HG02623 (cell line): ENCODE results near the gene PPP1R37.
"Not testable (repeated sequence)": the region's sequence is repeated elsewhere in the genome, so short reads cannot be mapped to it uniquely, and the experiment has no call there.

Source experiments
- ATAC-seq: cut with Tn5 transposase; IDR thresholded peaks from one replicate; pipeline ENCODE4 v1.9.1; 2021; ENCODE audit warnings: moderate library complexity; ENCODE audit not compliant: unreplicated experiment

Gene PPP1R37

GRCh38 chr19:45094707-45095106 is 1.7 kb downstream of the PPP1R37 start:
- no peak for ATAC-seq

- ATAC-seq, result no peak
Observed at GRCh38 chr19:45095496-45096413, 2.8 kb downstream of the PPP1R37 start.

DNA sequence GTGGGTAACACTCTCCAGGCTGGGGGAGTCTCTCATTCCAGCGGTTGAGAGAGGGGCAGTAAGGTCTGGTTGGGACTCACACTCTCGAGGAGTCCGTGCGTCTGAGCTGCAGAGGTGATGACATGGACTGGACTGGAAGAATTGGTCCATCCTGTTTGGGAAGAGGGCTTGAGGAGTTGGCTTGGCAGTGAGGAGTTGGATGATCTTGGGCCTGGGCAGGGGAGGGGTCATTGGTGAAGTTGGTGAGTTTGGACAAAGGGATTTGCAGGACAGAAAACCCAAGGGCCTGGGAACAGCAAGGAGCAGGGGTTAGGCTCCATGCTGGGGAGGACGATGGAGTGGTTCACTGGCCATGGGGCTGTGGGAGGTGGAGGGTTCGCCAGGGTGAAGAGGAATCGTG is 3.7 kb downstream of the PPP1R37 start:
- no peak for ATAC-seq

- ATAC-seq, result no peak
Observed at GRCh38 chr19:45097450-45097775, 4.4 kb downstream of the PPP1R37 start.

- ATAC-seq, result no peak
Observed at GRCh38 chr19:45097776-45098520, 5.0 kb downstream of the PPP1R37 start.

GRCh38 chr19:45098521-45099466 is 5.8 kb downstream of the PPP1R37 start:
- ATAC-seq, result no peak

DNA sequence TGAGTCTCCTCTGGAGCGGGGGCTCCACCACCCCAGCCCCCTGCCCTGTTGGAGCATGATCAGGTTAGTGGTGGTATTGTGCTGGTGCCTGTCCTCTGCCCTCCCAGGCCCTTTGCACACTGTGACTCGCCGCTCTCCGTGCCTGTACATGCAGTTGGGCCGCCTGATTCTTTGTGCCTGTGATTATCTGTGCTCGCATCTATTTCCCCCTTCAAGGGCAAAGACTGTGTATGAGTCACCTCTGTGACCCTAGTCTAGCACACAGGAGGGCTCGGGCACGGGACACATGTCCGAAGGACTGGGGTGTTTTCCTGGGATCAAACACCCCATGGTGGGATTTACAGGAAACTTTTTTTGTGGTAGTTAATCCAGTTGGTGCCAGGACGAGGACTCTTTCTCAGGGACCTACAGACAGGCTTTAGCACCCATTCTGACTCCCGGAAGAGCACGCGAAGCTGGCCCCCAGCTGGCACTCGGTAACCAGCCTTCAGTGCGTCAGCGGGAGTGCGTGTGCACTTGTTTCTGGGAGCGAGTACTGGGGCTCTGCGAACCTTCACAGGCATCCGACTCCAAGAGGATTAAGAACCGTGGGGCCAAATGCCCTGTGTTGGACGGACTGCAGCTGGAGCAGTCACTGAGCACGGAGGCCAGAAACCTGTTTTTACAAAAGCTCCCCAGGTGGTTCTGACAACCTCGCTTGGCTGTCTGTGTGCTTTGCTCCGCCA is 6.7 kb downstream of the PPP1R37 start:
- no peak for ATAC-seq

GRCh38 chr19:45100201-45100600 is 7.2 kb downstream of the PPP1R37 start:
- no peak for ATAC-seq

DNA sequence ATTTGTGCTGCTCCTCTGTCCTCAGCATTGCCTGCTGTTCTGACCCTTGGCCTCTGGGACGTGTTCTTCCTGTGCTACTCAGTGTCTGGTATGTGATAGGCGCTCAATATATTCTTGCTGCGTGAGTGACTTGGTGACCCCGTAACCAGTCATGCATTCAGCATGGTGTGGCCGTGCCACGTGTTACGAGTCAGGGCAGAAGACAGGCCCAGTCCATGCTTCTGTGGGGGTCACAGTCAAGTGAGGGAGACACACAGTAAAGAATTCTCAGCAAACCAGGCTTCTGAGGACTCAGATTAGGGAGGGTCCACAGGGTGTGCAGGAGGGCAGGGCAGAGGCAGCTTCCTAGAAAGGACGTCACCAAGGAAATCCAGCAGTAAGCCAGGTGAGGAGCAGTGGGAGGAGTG is 7.9 kb downstream of the PPP1R37 start:
- no peak for ATAC-seq

- ATAC-seq, result no peak
Observed at GRCh38 chr19:45101806-45102205, 8.8 kb downstream of the PPP1R37 start.

GRCh38 chr19:45102481-45102880 is 9.5 kb downstream of the PPP1R37 start:
- ATAC-seq, result no peak

GRCh38 chr19:45103156-45103507 is 10.2 kb downstream of the PPP1R37 start:
- no peak for ATAC-seq

DNA sequence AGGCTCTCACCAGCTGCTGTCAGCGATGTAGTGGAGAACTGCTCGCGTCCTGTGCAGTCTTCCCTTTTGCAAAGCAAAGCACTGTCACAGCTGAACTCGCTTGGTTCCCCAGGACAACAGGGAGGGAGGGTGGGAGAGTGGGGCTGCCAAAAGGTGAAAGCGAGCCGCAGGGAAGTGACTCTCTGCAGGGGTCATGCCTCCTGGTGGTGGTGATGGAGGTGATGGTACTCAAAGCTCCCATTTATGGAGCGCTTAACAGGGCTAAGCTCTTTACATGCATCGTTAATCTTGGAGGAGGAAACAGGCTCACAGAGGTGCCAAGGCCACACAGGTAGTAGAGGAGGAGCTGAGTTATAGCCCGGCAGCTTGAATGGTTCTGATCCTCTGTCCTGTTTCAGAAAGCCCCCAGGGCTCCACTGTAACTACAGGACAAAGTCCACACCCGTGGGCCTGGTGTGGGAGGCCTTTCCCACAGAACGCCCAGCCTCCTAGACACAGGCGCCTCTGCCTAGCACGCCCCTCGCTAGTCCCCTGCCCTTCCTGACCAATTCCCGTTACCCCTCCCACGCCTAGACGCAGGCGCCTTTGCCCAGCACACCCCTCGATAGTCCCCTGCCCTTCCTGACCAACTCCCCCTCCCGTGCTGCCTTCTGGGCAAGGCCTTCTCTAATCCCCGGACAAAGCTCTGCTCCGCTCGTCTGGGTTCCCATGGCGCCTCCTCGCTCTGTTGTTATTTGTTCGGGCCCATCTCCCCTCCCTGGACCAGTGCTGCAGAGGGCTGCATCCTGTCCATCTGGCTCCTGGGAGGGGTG is 10.7 kb downstream of the PPP1R37 start:
- no peak for ATAC-seq

- ATAC-seq, result no peak
Observed at GRCh38 chr19:45104658-45105349, 11.8 kb downstream of the PPP1R37 start.

DNA sequence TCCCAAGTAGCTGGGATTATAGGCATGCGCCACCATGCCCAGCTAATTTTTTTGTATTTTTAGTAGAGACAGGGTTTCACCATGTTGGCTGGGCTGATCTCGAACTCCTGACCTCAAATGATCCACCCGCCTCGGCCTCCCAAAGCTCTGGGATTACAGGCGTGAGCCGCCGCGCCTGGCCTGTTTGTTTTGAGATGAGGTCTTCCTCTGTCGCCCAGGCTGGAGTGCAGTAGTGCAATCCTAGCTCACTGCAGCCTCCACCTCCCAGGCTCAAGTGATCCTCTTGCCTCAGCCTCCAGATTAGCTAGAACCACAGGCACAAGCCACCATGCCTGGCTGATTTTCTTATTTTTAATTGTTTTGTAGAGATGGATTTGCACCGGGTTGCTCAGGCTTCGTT is 13.4 kb downstream of the PPP1R37 start:
- ATAC-seq, result not testable (repeated sequence)

DNA sequence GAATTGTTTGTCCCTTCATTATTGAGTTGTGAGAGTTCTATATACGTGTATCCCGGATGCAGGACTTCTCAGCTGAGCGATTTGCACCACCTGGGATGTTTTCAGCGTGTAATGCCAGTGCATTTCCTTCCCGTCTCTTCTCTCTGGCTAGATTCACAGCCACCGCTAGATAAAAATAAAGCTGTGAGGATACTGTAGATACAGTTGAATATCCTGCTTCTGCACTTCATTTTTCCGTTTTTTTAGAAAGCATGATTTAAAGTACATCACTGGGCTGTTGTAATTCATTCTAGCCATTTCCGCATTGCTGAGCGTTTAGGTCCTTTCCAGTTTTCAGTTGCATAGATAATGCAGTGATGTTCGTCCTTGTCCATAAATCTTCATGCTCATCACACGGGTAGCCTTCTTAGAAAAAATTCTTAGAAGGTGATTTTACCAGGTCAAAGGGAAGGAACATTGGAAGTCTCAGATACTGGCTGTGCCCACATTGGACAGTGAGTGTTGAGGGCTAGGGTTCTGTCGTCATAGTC is 14.7 kb downstream of the PPP1R37 start:
- no peak for ATAC-seq

DNA sequence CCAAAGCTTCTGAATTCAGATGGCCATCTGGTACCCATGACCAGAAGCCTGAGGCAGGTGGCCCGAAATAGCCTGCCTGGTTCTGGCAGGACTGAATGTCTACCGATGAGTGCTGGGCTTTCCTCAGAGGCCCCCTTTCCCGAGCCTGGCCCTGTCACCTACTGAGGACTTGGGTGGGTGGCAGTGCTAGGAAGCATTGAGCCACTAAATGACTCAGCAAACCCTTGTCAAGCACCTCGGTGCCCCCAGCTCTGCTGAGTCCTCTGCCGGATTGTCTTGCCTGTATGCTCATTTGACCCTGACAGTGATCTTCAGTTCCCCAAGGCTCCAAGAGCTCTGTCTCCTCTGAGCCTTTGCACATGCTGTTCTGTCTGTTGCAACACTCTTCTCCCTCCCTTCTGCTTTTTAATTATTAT is 17.9 kb downstream of the PPP1R37 start:
- ATAC-seq, result no peak

DNA sequence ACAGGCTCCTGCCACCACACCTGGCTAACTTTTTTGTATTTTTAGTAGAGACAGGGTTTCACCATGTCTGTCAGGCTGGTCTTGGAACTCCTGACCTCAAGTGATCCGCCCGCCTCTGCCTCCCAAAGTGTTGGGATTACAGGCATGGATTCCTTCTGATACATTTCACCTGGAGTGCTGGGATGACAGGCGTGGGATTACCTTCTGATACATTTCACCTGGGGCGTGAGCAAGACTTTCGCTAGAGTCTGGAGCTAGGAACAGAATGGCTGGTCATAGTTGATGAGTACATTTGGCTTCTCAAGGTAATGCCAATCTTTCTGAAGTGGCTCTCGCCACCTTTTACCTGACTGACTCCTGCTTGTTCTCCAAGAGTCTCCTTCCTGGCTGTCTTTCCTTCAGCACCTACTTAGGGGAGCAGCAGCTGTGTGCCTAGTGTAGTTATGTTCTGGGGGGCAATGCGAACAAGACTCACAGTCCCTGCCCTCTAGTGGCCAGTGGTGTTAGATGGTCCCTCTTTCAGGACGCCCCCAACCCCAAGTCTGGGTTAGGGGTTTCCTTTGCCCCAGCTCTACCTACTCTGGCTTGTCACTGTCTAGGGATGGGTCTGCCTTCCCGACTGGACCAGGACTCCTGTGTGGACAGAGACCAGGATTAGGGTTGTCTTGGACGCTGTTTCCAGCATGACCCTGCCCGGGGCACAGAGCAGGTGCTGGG is 19.3 kb downstream of the PPP1R37 start:
- no peak for ATAC-seq
